K562 (cell line): ENCODE results near the gene PRKAA1. TPM values are rescaled to one million over a fixed set of nuclear protein-coding genes. Genes with fewer than 3 reads are reported as not detected.
A peak's percentile ranks its signal among the peaks of the same experiment; 100 is the strongest.

Source experiments
- ATAC-seq: fragments of 200-7000 bp; cut with Tn5 transposase; 3 replicates; pipeline ENCODE4 v1.9.1; 2020; ENCODE audit warnings: moderate library complexity
- BruUV-seq: library from RNA; stranded (reverse); fragments of 400-500 nt; replicated peaks from 2 replicates; lab custom pipeline; 2021; lab: Mats Ljungman, UMichigan
- CTCF ChIA-PET: fragments of 300-600 bp; formaldehyde crosslinking; extraction: SDS; loops from one replicate; lab custom pipeline; 2021; ENCODE audit warnings: low intra/inter-chr PET ratio; lab: Yijun Ruan, JAX
- POLR2A ChIA-PET: fragments of 300-600, 350-650 bp; sonication (Branson Sonifier 250); formaldehyde crosslinking; extraction: SDS; loops from one replicate; lab custom pipeline; 2021; ENCODE audit warnings: antibody characterized with exemption, inconsistent platforms; lab: Yijun Ruan, JAX
- DNase-seq, 4 experiments: peaks; one replicate each; pipeline versions ENCODE4 v3.0.0 to v3.0.0-alpha.2; 2011 to 2018; ENCODE audit warnings: low spot score in 3 of 4, mixed read lengths in 3 of 4; ENCODE audit errors: extremely low read depth in 1 of 4
- FAIRE-seq: peaks from 2 replicates; lab custom pipeline; 2011; peaks lifted over from hg19 to GRCh38; lab: Jason Lieb, UNC
- H2AFZ ChIP-seq: 2 replicates; pipeline ENCODE4 v1.6.0; 2011; ENCODE audit warnings: low read depth, low read length, control low read depth, inconsistent platforms
- H3K27ac ChIP-seq: fragments of 200-600 bp; 3 replicates; pipeline ENCODE4 v1.8.0; 2011; ENCODE audit warnings: low read depth, mild to moderate bottlenecking, control low read depth, inconsistent platforms, low read length, moderate library complexity, mixed read lengths; ENCODE audit errors: extremely low read depth
- H3K27me3 ChIP-seq, 2 experiments: fragments of 300-600 bp in 1 of 2; 2 replicates in 1 of 2; 3 replicates in 1 of 2; pipeline versions ENCODE4 v1.6.0 to v1.8.0; 2011; ENCODE audit warnings: inconsistent platforms in 2 of 2, low read length in 2 of 2, mild to moderate bottlenecking in 1 of 2, mixed read lengths in 1 of 2, moderate library complexity in 1 of 2; ENCODE audit not compliant: control insufficient read depth in 2 of 2, insufficient read depth in 2 of 2
- H3K36me3 ChIP-seq: fragments of 300-600 bp; 3 replicates; pipeline ENCODE4 v1.8.0; 2011; ENCODE audit warnings: mild to moderate bottlenecking, low read length, inconsistent platforms; ENCODE audit not compliant: control insufficient read depth, insufficient read depth
- H3K4me1 ChIP-seq, 2 experiments: fragments of 200-600 bp in 1 of 2; replicated peaks in 1 of 2; 2 replicates in 1 of 2; 3 replicates in 1 of 2; pipeline versions ENCODE4 v1.5.1 to v1.8.0; 2011; ENCODE audit warnings: inconsistent platforms in 2 of 2, low read length in 2 of 2, mild to moderate bottlenecking in 1 of 2, mixed read lengths in 1 of 2, moderate library complexity in 1 of 2; ENCODE audit not compliant: control insufficient read depth in 2 of 2, insufficient read depth in 2 of 2
- H3K4me2 ChIP-seq: 2 replicates; pipeline ENCODE4 v1.6.1; 2011; ENCODE audit warnings: low read length, control low read depth, inconsistent platforms, mixed read lengths; ENCODE audit not compliant: insufficient read depth
- H3K4me3 ChIP-seq: fragments of 200-600 bp; sonication (generic), shearing (Covaris generic); 2 replicates; pipeline ENCODE4 v1.5.1; 2016; ENCODE audit warnings: control low read depth, inconsistent platforms
- H3K79me2 ChIP-seq: fragments of 200-600 bp; 3 replicates; pipeline ENCODE4 v1.8.0; 2011; ENCODE audit warnings: low read length, inconsistent platforms; ENCODE audit not compliant: control insufficient read depth, insufficient read depth
- H3K9ac ChIP-seq, 2 experiments: 2 replicates each; pipeline versions ENCODE4 v1.6.0 to v1.6.1; 2011; ENCODE audit warnings: low read depth in 2 of 2, low read length in 2 of 2, control low read depth in 1 of 2, inconsistent platforms in 1 of 2, mild to moderate bottlenecking in 1 of 2, mixed read lengths in 1 of 2; ENCODE audit not compliant: insufficient read depth in 1 of 2
- H3K9me1 ChIP-seq: one replicate; pipeline ENCODE4 v1.6.0; 2011; ENCODE audit warnings: inconsistent platforms, mild to moderate bottlenecking, low read length, moderate library complexity; ENCODE audit not compliant: control insufficient read depth, insufficient read depth
- H3K9me3 ChIP-seq: replicated peaks from 2 replicates; pipeline ENCODE4 v1.5.1; 2011; ENCODE audit warnings: low read depth, low read length, inconsistent platforms; ENCODE audit not compliant: control insufficient read depth, insufficient read depth
- H4K20me1 ChIP-seq: replicated peaks from 2 replicates; pipeline ENCODE4 v1.6.1; 2011; ENCODE audit warnings: low read length, inconsistent platforms, mixed read lengths; ENCODE audit not compliant: control insufficient read depth, insufficient read depth
- CHD1 ChIP-seq: fragments of 200-600 bp; sonication (generic); IDR thresholded peaks from one replicate; pipeline ENCODE4 v1.6.1; 2012; ENCODE audit warnings: mild to moderate bottlenecking, moderate library complexity, low read length, inconsistent platforms
- HDAC1 ChIP-seq, 2 experiments: fragments of 450-650 bp; IDR thresholded peaks; 2 replicates each; pipeline ENCODE4 v1.6.1; 2016 to 2017; ENCODE audit warnings: inconsistent platforms in 1 of 2, mild to moderate bottlenecking in 1 of 2, moderate library complexity in 1 of 2
- KDM1A ChIP-seq, 2 experiments: fragments of 450-650 bp; IDR thresholded peaks; 2 replicates each; pipeline ENCODE4 v1.6.1; 2016; ENCODE audit warnings: mild to moderate bottlenecking in 2 of 2
- MCM2 ChIP-seq: fragments of 450-650 bp; IDR thresholded peaks from 2 replicates; pipeline ENCODE4 v1.6.1; 2017; ENCODE audit warnings: low read depth, mild to moderate bottlenecking
- MTA1 ChIP-seq: fragments of 450-650 bp; IDR thresholded peaks from 2 replicates; pipeline ENCODE4 v1.6.1; 2017; ENCODE audit warnings: borderline replicate concordance
- MYNN ChIP-seq, 2 experiments: sonication (generic); formaldehyde crosslinking in 1 of 2; IDR thresholded peaks; 2 replicates each; pipeline versions ENCODE4 v1.5.0 to v1.6.1; 2016 to 2020; ENCODE audit warnings: antibody characterized with exemption in 1 of 2, missing genetic modification reagents in 1 of 2
- PHB ChIP-seq: fragments of 250-450 bp; sonication (Bioruptor Pico); IDR thresholded peaks from 2 replicates; pipeline ENCODE4 v1.5.0; 2021
- POLR2G ChIP-seq: fragments of 200-400 bp; formaldehyde crosslinking; IDR thresholded peaks from 2 replicates; pipeline ENCODE4 v1.6.1; 2017; ENCODE audit warnings: low read depth, mild to moderate bottlenecking, antibody characterized with exemption, low read length, moderate library complexity
- SREBF1 ChIP-seq: fragments of 150-350 bp; IDR thresholded peaks from 2 replicates; pipeline ENCODE4 v1.6.1; 2014; ENCODE audit warnings: antibody characterized with exemption, low read depth, low read length, borderline replicate concordance
- XRCC5 ChIP-seq: fragments of 200-400 bp; formaldehyde crosslinking; IDR thresholded peaks from 2 replicates; pipeline ENCODE4 v1.6.1; 2017; ENCODE audit warnings: low read depth, mild to moderate bottlenecking, low read length
- YY1 ChIP-seq, 3 experiments: IDR thresholded peaks; 2 replicates each; pipeline ENCODE4 v1.6.1; 2011; ENCODE audit warnings: low read length in 2 of 3, mild to moderate bottlenecking in 2 of 3, moderate library complexity in 2 of 3, borderline replicate concordance in 1 of 3, control low read depth in 1 of 3, low read depth in 1 of 3; ENCODE audit not compliant: insufficient read depth in 3 of 3, insufficient replicate concordance in 2 of 3, control insufficient read depth in 1 of 3, insufficient read length in 1 of 3; ENCODE audit errors: extremely low read depth in 1 of 3
- ZEB2 ChIP-seq: fragments of 450-650 bp; IDR thresholded peaks from 2 replicates; pipeline ENCODE4 v1.6.1; 2016
- ZKSCAN1 ChIP-seq: fragments of 150-350 bp; IDR thresholded peaks from 2 replicates; pipeline ENCODE4 v1.6.1; 2016; ENCODE audit warnings: low read depth, low read length
- ZNF124 ChIP-seq: sonication (generic); formaldehyde crosslinking; IDR thresholded peaks from 2 replicates; pipeline ENCODE4 v1.8.1; 2022; ENCODE audit warnings: missing genetic modification reagents
- WGBS: fragments of 100-300 bp; shearing (Covaris generic); methylation state at CpG from one replicate; pipeline ENCODE4 v1.1.6; 2016; ENCODE audit warnings: low coverage, mixed read lengths; ENCODE audit not compliant: insufficient coverage; ENCODE audit errors: missing lambda C conversion rate; 5-methylcytosine and 5-hydroxymethylcytosine counted together
- in situ Hi-C: fragments of 300-500 bp; cut with MboI; formaldehyde crosslinking; loops from 4 replicates; pipeline ENCODE4 v1.15.0; 2018; ENCODE audit warnings: inconsistent platforms, mixed read lengths
- intact Hi-C: fragments of 100-400 bp; cut with micrococcal nuclease; formaldehyde crosslinking; loops from 2 replicates; pipeline ENCODE4 v1.14.2; 2022
- polyA plus RNA-seq, 8 experiments: library from polyadenylated mRNA; depleted of rRNA in 4 of 8; stranded (reverse) in 5 of 8; unstranded in 3 of 8; fragments of >200 nt; fragmentation: Nextera tagmentation in 2 of 8; fragmentation: Illumina TruSeq in 1 of 8; extraction: Ambion mirVana in 2 of 8; extraction: Trizol in 1 of 8; gene quantifications; 2 replicates each; pipeline versions ENCODE4 v1.2.1 to v1.2.3, GENCODE V29; 2011 to 2014; ENCODE audit warnings: inconsistent platforms in 1 of 8, missing spikeins in 1 of 8
- total RNA-seq, 7 experiments: library from RNA; depleted of rRNA in 6 of 7; stranded (reverse); fragments of >200 nt in 6 of 7; fragmentation: Illumina TruSeq in 2 of 7; extraction: Trizol in 2 of 7; gene quantifications; 2 replicates each; pipeline versions ENCODE4 v1.2.1 to v1.2.3, GENCODE V29; 2011 to 2021; ENCODE audit warnings: low replicate concordance in 1 of 7

The PRKAA1 gene
- total and polyA plus RNA-seq, 9 of the 15 experiments (the other 6 are each of a cell fraction or from before 2014, with no cell fraction given): 24.5 to 84.0 (median 51.4) TPM

GRCh38 chr5:40784916-40785315 is 13.3 kb downstream of the PRKAA1 start:
- peaks cover 12% of the 10 kb centered on the region; the same call in 2 of the 3 replicates for H3K36me3 ChIP-seq
- no peaks in the 10 kb centered on the region for H3K9me1 ChIP-seq
- DNase-seq: no peak
- no peaks in the 10 kb centered on the region for H3K9me3 ChIP-seq
- no peak overlapping the region for H3K4me3 ChIP-seq
- H3K27me3 ChIP-seq: no peaks in the 10 kb centered on the region; a peak in 1 of 5 replicates
- 83% methylated on average over 1 of the region's 1 CpG for WGBS
- BruUV-seq: no TSS peak
- CTCF ChIA-PET: no interaction called here
- POLR2A ChIA-PET: interaction anchor here (0.6 to 1.8 kb wide), 3 partner anchors 9 to 40 kb away, joined by 3 to 4 read pairs (median 3); no protein-coding TSS in a partner anchor
- TF ChIP-seq ZKSCAN1 (peak; percentile 91), MTA1 (no peak), MCM2 (no peak)
- TF ChIP-seq, all 486 proteins: peak for 1
- peaks cover 10% of the 10 kb centered on the region for H4K20me1 ChIP-seq
- intact Hi-C loops (no loop called here), in situ Hi-C loops (no loop called here)
- H3K4me1 ChIP-seq: peaks cover 0 to 3% of the 10 kb centered on the region in 2 experiments; a peak in 2 of 5 replicates
- no peak overlapping the region for H3K27ac ChIP-seq
- H3K4me2 ChIP-seq: no peak overlapping the region
- FAIRE-seq (no peak), ATAC-seq (no peak)
- H2AFZ ChIP-seq: no peak overlapping the region
- H3K9ac ChIP-seq: no peak overlapping the region
- peaks cover 99% of the 10 kb centered on the region for H3K79me2 ChIP-seq

DNA sequence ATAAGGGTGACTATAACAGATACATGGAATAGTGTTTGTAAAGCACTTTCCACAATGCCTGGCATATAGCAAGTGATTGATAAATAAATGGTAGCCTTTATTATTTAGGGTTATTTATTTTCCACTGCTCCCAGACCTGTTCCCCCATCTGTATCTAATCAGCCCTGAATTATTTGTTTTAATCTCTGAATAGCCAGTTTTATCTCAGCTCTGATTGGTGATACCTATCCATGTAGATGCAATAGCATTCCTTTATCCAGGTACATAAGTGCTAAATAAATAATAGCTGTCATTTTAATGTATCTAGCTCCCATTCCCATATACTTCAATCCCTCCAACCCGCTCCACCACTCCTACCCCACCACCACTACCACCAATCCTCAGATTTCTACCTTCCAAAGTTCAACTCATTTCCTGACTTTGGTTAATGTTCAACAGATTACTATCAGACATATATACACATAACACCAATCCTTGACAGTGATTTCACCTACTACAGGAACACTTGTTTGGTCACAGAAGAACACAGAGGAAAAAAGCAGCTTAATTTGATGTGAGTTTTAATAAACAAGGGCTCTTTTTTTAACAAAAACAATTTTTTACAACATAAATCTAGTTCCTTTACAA is 14.0 kb downstream of the PRKAA1 start:
- no peak for FAIRE-seq

More for the DNA sequence above, 14.0 kb downstream of the PRKAA1 start:
- Histone ChIP-seq H3K9me1 (no peaks in the 10 kb centered on the region), H3K9me3 (no peaks in the 10 kb centered on the region), H3K4me3 (no peak overlapping the region), H4K20me1 (peaks cover 10% of the 10 kb centered on the region)
- TF ChIP-seq ZNF124 (CRISPR knock-in tag) (no peak), SREBF1 (no peak), XRCC5 (no peak), HDAC1 (IDR thresholded peaks at IDR 0.05) (0 out of 4 replicates have a peak, but pooled peaks of 1 of the 2 experiments have one; percentile 26), ZEB2 (no peak), PHB (CRISPR knock-in tag) (no peak), CHD1 (no peak), KDM1A (IDR thresholded peaks at IDR 0.05) (peak; percentile 67 to 69; a peak in 2 of 4 replicates), POLR2G (no peak), YY1 (IDR thresholded peaks at IDR 0.05; ENCODE audit: borderline replicate concordance in 1 of 3, control insufficient read depth in 1 of 3, extremely low read depth in 1 of 3, insufficient read depth in 3 of 3, insufficient read length in 1 of 3, insufficient replicate concordance in 2 of 3, low read depth in 1 of 3, low read length in 2 of 3) (no peak), MYNN (IDR thresholded peaks at IDR 0.05) (no peak), MYNN (CRISPR knock-in tag; IDR thresholded peaks at IDR 0.05) (no peak)
- TF ChIP-seq, all 486 proteins: peak for 2
- ChIA-PET POLR2A (interaction anchor here (0.6 to 1.8 kb wide), 4 partner anchors 9 to 41 kb away, joined by 3 to 4 read pairs (median 3); no protein-coding TSS in a partner anchor), CTCF (no interaction called here)
- intact Hi-C loops (no loop called here), in situ Hi-C loops (no loop called here)
- H3K4me1 ChIP-seq: peaks cover 0 to 3% of the 10 kb centered on the region in 2 experiments; a peak in 1 of 5 replicates
- BruUV-seq: no TSS peak
- DNase-seq: no peak
- no peak overlapping the region for H3K27ac ChIP-seq
- WGBS: 80% methylated on average over 1 of the region's 1 CpG
- peaks cover 99% of the 10 kb centered on the region for H3K79me2 ChIP-seq
- no peak overlapping the region for H3K4me2 ChIP-seq
- no peaks in the 10 kb centered on the region for H3K27me3 ChIP-seq
- no peak for ATAC-seq
- no peak overlapping the region for H3K9ac ChIP-seq
- H3K36me3 ChIP-seq: peaks cover 11% of the 10 kb centered on the region; the same call in 2 of the 3 replicates
- no peak overlapping the region for H2AFZ ChIP-seq
